HepG2 (cell line): Measurements from ENCODE around the gene EIF5A. TPM values are rescaled to one million over a fixed set of nuclear protein-coding genes. Genes with fewer than 3 reads are reported as not detected.

Experiments used
- ATAC-seq: fragments of 200-7000 bp; cut with Tn5 transposase; 3 replicates; pipeline ENCODE4 v1.9.1; 2020; ENCODE audit warnings: mild to moderate bottlenecking, moderate library complexity
- BruUV-seq: library from RNA; stranded (reverse); fragments of 400-500 nt; replicated peaks from 2 replicates; lab custom pipeline; 2021; lab: Mats Ljungman, UMichigan
- CTCF ChIA-PET: fragments of 300-600 bp; formaldehyde crosslinking; extraction: SDS; loops from one replicate; lab custom pipeline; 2021; ENCODE audit warnings: low total read pairs, inconsistent platforms, low intra/inter-chr PET ratio; lab: Yijun Ruan, JAX
- POLR2A ChIA-PET: fragments of 350-600 bp; sonication (Branson Sonifier 250); formaldehyde crosslinking; loops from one replicate; lab custom pipeline; 2020; ENCODE audit warnings: antibody characterized with exemption, inconsistent platforms; lab: Yijun Ruan, JAX
- DNase-seq: peaks from one replicate; pipeline ENCODE4 v3.0.0-alpha.2; 2015; ENCODE audit warnings: low spot score
- FAIRE-seq: peaks from 3 replicates; lab custom pipeline; 2011; peaks lifted over from hg19 to GRCh38; lab: Jason Lieb, UNC
- H2AFZ ChIP-seq: one replicate; pipeline ENCODE4 v1.6.1; 2011; ENCODE audit warnings: low read length, inconsistent platforms
- H3K27ac ChIP-seq: fragments of 300-600 bp; 3 replicates; pipeline ENCODE4 v1.8.0; 2011; ENCODE audit warnings: mixed run types, mild to moderate bottlenecking, mixed read lengths, low read length, inconsistent platforms; ENCODE audit not compliant: insufficient read depth; ENCODE audit errors: extremely low read length
- H3K27me3 ChIP-seq, 2 experiments: fragments of 200-600 bp in 1 of 2; 2 replicates in 1 of 2; 3 replicates in 1 of 2; pipeline versions ENCODE4 v1.6.0 to v1.8.0; 2011; ENCODE audit warnings: low read length in 2 of 2, mild to moderate bottlenecking in 2 of 2, moderate library complexity in 2 of 2, inconsistent platforms in 1 of 2; ENCODE audit not compliant: insufficient read depth in 2 of 2, control insufficient read depth in 1 of 2
- H3K36me3 ChIP-seq, 2 experiments: fragments of 200-600 bp in 1 of 2; replicated peaks in 1 of 2; 2 replicates in 1 of 2; 3 replicates in 1 of 2; pipeline versions ENCODE4 v1.5.1 to v1.8.0; 2011; ENCODE audit warnings: low read length in 2 of 2, inconsistent platforms in 1 of 2; ENCODE audit not compliant: insufficient read depth in 2 of 2, control insufficient read depth in 1 of 2
- H3K4me1 ChIP-seq: 2 replicates; pipeline ENCODE4 v1.5.1; 2012; ENCODE audit warnings: low read length, inconsistent platforms; ENCODE audit not compliant: insufficient read depth
- H3K4me2 ChIP-seq: 2 replicates; pipeline ENCODE4 v1.6.0; 2011; ENCODE audit warnings: low read depth, low read length, inconsistent platforms
- H3K4me3 ChIP-seq, 3 experiments: fragments of 200-600 bp in 1 of 3; sonication (generic), shearing (Covaris generic) in 1 of 3; replicated peaks in 1 of 3; 2 replicates each; pipeline ENCODE4 v1.5.1; 2011 to 2016; ENCODE audit warnings: low read length in 3 of 3, inconsistent platforms in 2 of 3, low read depth in 2 of 3, mild to moderate bottlenecking in 2 of 3, control low read depth in 1 of 3, mixed read lengths in 1 of 3; ENCODE audit not compliant: insufficient read depth in 1 of 3
- H3K79me2 ChIP-seq: one replicate; pipeline ENCODE4 v1.6.1; 2011; ENCODE audit warnings: low read length, inconsistent platforms; ENCODE audit not compliant: insufficient read depth
- H3K9ac ChIP-seq: 2 replicates; pipeline ENCODE4 v1.6.0; 2011; ENCODE audit warnings: mild to moderate bottlenecking, low read depth, low read length, inconsistent platforms; ENCODE audit not compliant: insufficient read depth
- H3K9me3 ChIP-seq: 2 replicates; pipeline ENCODE4 v1.5.1; 2012; ENCODE audit warnings: mild to moderate bottlenecking, low read length
- H4K20me1 ChIP-seq: 2 replicates; pipeline ENCODE4 v1.6.0; 2011; ENCODE audit warnings: inconsistent platforms, mild to moderate bottlenecking, low read length, moderate library complexity; ENCODE audit not compliant: insufficient read depth
- AGO1 ChIP-seq: fragments of 200-400 bp; formaldehyde crosslinking; IDR thresholded peaks from 2 replicates; pipeline ENCODE4 v1.6.1; 2017; ENCODE audit warnings: mild to moderate bottlenecking, low read depth, low read length, moderate library complexity; ENCODE audit not compliant: poor library complexity, severe bottlenecking
- FOXK1 ChIP-seq: sonication (generic); formaldehyde crosslinking; IDR thresholded peaks from 2 replicates; pipeline ENCODE4 v1.4.0; 2020; ENCODE audit warnings: low read depth, missing genetic modification reagents, borderline replicate concordance
- FOXP4 ChIP-seq: sonication (generic); formaldehyde crosslinking; IDR thresholded peaks from 2 replicates; pipeline ENCODE4 v1.4.0; 2020; ENCODE audit warnings: missing genetic modification reagents
- GATAD1 ChIP-seq: IDR thresholded peaks from 2 replicates; pipeline ENCODE4 v1.6.1; 2016; ENCODE audit warnings: missing genetic modification reagents, missing compliant biosample characterization
- HNF1A ChIP-seq, 2 experiments: sonication (generic) in 1 of 2; formaldehyde crosslinking in 1 of 2; IDR thresholded peaks; 2 replicates each; pipeline versions ENCODE4 v1.4.0 to v1.6.1; 2016 to 2020; ENCODE audit warnings: borderline replicate concordance in 1 of 2, low read depth in 1 of 2, mild to moderate bottlenecking in 1 of 2, missing genetic modification reagents in 1 of 2
- ISX ChIP-seq: sonication (generic); formaldehyde crosslinking; conservative IDR thresholded peaks from 2 replicates; pipeline ENCODE4 v1.5.0; 2020; ENCODE audit warnings: missing genetic modification reagents
- NFIC ChIP-seq: IDR thresholded peaks from 2 replicates; pipeline ENCODE4 v1.6.1; 2012; ENCODE audit warnings: mild to moderate bottlenecking, low read length, inconsistent platforms
- POLR2G ChIP-seq: fragments of 200-400 bp; formaldehyde crosslinking; IDR thresholded peaks from 2 replicates; pipeline ENCODE4 v1.6.1; 2018; ENCODE audit warnings: mild to moderate bottlenecking, low read depth, low read length, moderate library complexity
- RXRA ChIP-seq: sonication (generic); formaldehyde crosslinking; IDR thresholded peaks from 2 replicates; pipeline ENCODE4 v1.5.1; 2020; ENCODE audit warnings: missing genetic modification reagents
- SOX13 ChIP-seq, 3 experiments: fragments of 450-650 bp in 1 of 3; sonication (generic) in 1 of 3; formaldehyde crosslinking in 1 of 3; IDR thresholded peaks in 2 of 3; conservative IDR thresholded peaks in 1 of 3; 2 replicates each; pipeline versions ENCODE4 v1.5.0 to v1.6.1; 2016 to 2020; ENCODE audit warnings: antibody characterized with exemption in 1 of 3, mild to moderate bottlenecking in 1 of 3, missing compliant biosample characterization in 1 of 3, missing genetic modification reagents in 1 of 3, moderate library complexity in 1 of 3
- TOPORS ChIP-seq: sonication (generic); formaldehyde crosslinking; IDR thresholded peaks from 2 replicates; pipeline ENCODE4 v1.8.0; 2023; ENCODE audit warnings: mild to moderate bottlenecking, missing genetic modification reagents
- ZNF101 ChIP-seq: sonication (generic); formaldehyde crosslinking; IDR thresholded peaks from 2 replicates; pipeline ENCODE4 v1.4.0; 2020; ENCODE audit warnings: mild to moderate bottlenecking, low read depth, missing genetic modification reagents, borderline replicate concordance
- ZNF3 ChIP-seq: IDR thresholded peaks from 2 replicates; pipeline ENCODE4 v1.7.0; 2017; ENCODE audit warnings: inconsistent platforms
- ZNF660 ChIP-seq: sonication (generic); formaldehyde crosslinking; IDR thresholded peaks from 2 replicates; pipeline ENCODE4 v1.5.1; 2020; ENCODE audit warnings: mild to moderate bottlenecking, low read depth, missing genetic modification reagents, borderline replicate concordance
- ZNF766 ChIP-seq: sonication (generic); formaldehyde crosslinking; IDR thresholded peaks from 2 replicates; pipeline ENCODE4 v1.5.0; 2020; ENCODE audit warnings: missing genetic modification reagents, borderline replicate concordance
- WGBS: methylation state at CpG from one replicate; pipeline ENCODE4 v1.1.6; 2017; ENCODE audit warnings: low lambda C conversion rate; 5-methylcytosine and 5-hydroxymethylcytosine counted together
- in situ Hi-C: cut with HindIII; loops from 2 replicates; pipeline ENCODE4 v1.10.0; 2017; ENCODE audit warnings: low pct_unique_long_range_greater_than_20kb; ENCODE audit not compliant: extremely low pct_ligation_motif_present
- intact Hi-C: fragments of 100-400 bp; cut with micrococcal nuclease; formaldehyde crosslinking; loops from one replicate; pipeline ENCODE4 v1.10.0; 2022; ENCODE audit not compliant: unreplicated experiment
- polyA plus RNA-seq, 8 experiments: library from polyadenylated mRNA; depleted of rRNA in 3 of 8; stranded (reverse) in 7 of 8; unstranded in 1 of 8; fragments of >200 nt; fragmentation: Illumina TruSeq in 4 of 8; extraction: Trizol in 4 of 8; gene quantifications; 2 replicates each; pipeline versions ENCODE4 v1.2.1 to v1.2.3, GENCODE V29; 2011 to 2016; ENCODE audit warnings: low read depth in 4 of 8, missing spikeins in 1 of 8, mixed read lengths in 1 of 8; ENCODE audit not compliant: insufficient read depth in 1 of 8
- total RNA-seq, 5 experiments: library from RNA; depleted of rRNA; stranded (reverse); fragments of >200 nt; fragmentation: Illumina TruSeq; extraction: Trizol; gene quantifications; 2 replicates each; pipeline ENCODE4 v1.2.3, GENCODE V29; 2016; ENCODE audit warnings: low read depth in 1 of 5

The EIF5A gene
- total and polyA plus RNA-seq, 2 of the 13 experiments (the other 11 are each of a cell fraction or from before 2014, with no cell fraction given): 319 to 337 TPM

DNA sequence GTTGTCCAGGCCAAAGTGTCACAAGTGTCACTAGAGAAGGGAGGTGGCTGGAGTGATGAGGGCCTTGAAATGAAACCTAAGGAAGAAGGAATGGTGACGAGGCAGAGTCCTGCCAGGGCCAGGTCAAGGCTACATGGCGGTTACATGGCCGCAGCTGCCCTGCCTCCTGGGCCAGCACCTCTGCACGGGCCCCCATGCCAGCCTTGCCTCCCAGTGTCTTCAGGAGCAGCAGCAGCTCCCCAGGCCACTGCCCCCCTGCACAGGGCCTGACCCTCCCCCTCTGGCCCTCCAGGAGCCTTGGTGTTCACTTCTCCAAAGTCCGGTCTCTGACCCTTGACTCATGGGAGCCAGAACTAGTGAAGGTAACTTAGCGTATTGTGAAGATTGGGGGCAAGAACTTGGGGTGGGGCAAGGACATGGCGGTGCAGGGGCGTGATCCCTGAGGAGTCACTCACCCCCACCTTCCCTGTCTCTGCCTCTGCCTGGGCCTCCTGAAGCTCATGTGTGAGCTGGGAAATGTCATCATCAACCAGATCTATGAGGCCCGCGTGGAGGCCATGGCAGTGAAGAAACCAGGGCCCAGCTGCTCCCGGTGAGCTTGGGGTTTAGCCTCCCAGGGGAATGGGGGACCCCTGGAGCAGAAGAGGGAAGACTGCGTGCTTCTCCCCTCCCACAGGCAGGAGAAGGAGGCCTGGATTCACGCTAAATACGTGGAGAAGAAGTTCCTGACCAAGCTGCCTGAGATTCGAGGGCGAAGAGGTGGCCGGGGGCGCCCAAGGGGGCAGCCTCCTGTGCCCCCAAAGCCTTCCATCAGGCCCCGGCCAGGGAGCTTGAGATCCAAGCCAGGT is 40.4 kb downstream of the EIF5A start:
- no TSS peak for BruUV-seq
- Histone ChIP-seq H3K27me3 (peaks cover 1 to 16% of the 10 kb centered on the region in 2 experiments; a peak in 3 of 5 replicates), H3K4me2 (no peak overlapping the region), H3K4me3 (no peak overlapping the region), H3K4me1 (peaks cover 59% of the 10 kb centered on the region), H3K36me3 (no peaks in the 10 kb centered on the region), H3K9ac (no peak overlapping the region), H2AFZ (no peak overlapping the region), H3K79me2 (no peaks in the 10 kb centered on the region), H3K9me3 (no peaks in the 10 kb centered on the region), H4K20me1 (peaks cover 13% of the 10 kb centered on the region; the same call in 1 of the 2 replicates), H3K27ac (no peak overlapping the region)
- DNase-seq (no peak), ATAC-seq (no peak), FAIRE-seq (no peak)
- intact Hi-C loops (loop anchor here (2.0 kb wide), 1 partner anchor 67 kb away; the partner anchor contains the start of gene SLC2A4), in situ Hi-C loops (no loop called here)
- 41% methylated on average over 11 of the region's 19 CpGs for WGBS
- ChIA-PET POLR2A (interaction anchor here (0.9 to 2.3 kb wide), 4 partner anchors 13 to 67 kb away, joined by 3 to 7 read pairs (median 6); partner anchors contain the start of genes SLC2A4 and TMEM256), CTCF (interaction anchor here (5.9 kb wide), 1 partner anchor 24 kb away, joined by 41 read pairs; no protein-coding TSS in a partner anchor)
- no peak for TF ChIP-seq SOX13 (IDR thresholded peaks at IDR 0.05)
- TF ChIP-seq SOX13 (CRISPR knock-in tag; conservative IDR thresholded peaks at IDR 0.05 in 1 of 2, IDR thresholded peaks at IDR 0.05 in 1 of 2): no peak
- TF ChIP-seq FOXP4 (CRISPR knock-in tag): no peak
- no peak for TF ChIP-seq HNF1A (IDR thresholded peaks at IDR 0.05; ENCODE audit: low read depth)
- 0 out of 2 replicates have a peak, but pooled peaks have one; percentile 10 for TF ChIP-seq HNF1A (CRISPR knock-in tag; IDR thresholded peaks at IDR 0.05; ENCODE audit: borderline replicate concordance)
- no peak for TF ChIP-seq ZNF3 (CRISPR knock-in tag)
- TF ChIP-seq POLR2G: peak; percentile 24; the same call in 1 of the 2 replicates
- peak; percentile 68 for TF ChIP-seq AGO1
- TF ChIP-seq FOXK1: no peak
- 0 out of 2 replicates have a peak, but pooled peaks have one; percentile 24 for TF ChIP-seq RXRA
- TF ChIP-seq NFIC: no peak
- no peak for TF ChIP-seq GATAD1 (CRISPR knock-in tag)
- no peak for TF ChIP-seq ZNF660 (CRISPR knock-in tag)
- TF ChIP-seq TOPORS: no peak
- TF ChIP-seq ZNF766 (CRISPR knock-in tag): no peak
- no peak for TF ChIP-seq ZNF101 (CRISPR knock-in tag)
- TF ChIP-seq ISX (CRISPR knock-in tag): no peak
